ENCODE results near the gene SUGP1.
A peak's percentile ranks its signal among the peaks of the same experiment; 100 is the strongest.

SUGP1 gene

GRCh38 chr19:19334063-19334988 lies 14.0 kb upstream of the SUGP1 start:
- DNase-seq (ENCODE audit: insufficient read length, low spot score): peak; percentile 16
- no peak for FAIRE-seq
- no peak for TF ChIP-seq CTCF (IDR thresholded peaks at IDR 0.05; ENCODE audit: insufficient read depth, missing control alignments)

- DNase-seq (ENCODE audit: insufficient read length, low spot score) (no peak), FAIRE-seq (no peak)
- TF ChIP-seq CTCF (IDR thresholded peaks at IDR 0.05; ENCODE audit: insufficient read depth, missing control alignments): no peak
These were observed 8.8 kb upstream of the SUGP1 start for GRCh38 chr19:19329126-19329525.

- FAIRE-seq: no peak
- no peak for TF ChIP-seq CTCF (IDR thresholded peaks at IDR 0.05; ENCODE audit: insufficient read depth, missing control alignments)
- no peak for DNase-seq (ENCODE audit: insufficient read length, low spot score)
These were observed 7.4 kb upstream of the SUGP1 start for GRCh38 chr19:19327672-19328071.

GRCh38 chr19:19324059-19324770 lies 3.9 kb upstream of the SUGP1 start:
- no peak for TF ChIP-seq CTCF (IDR thresholded peaks at IDR 0.05; ENCODE audit: insufficient read depth, missing control alignments)
- no peak for DNase-seq (ENCODE audit: insufficient read length, low spot score)
- no peak for FAIRE-seq

- DNase-seq (ENCODE audit: insufficient read length, low spot score): no peak
These were observed 850 bp upstream of the SUGP1 start for GRCh38 chr19:19321141-19321577.

GRCh38 chr19:19319732-19320360 lies 463 bp downstream of the SUGP1 start:
- FAIRE-seq: no peak
- TF ChIP-seq CTCF (IDR thresholded peaks at IDR 0.05; ENCODE audit: insufficient read depth, missing control alignments): no peak
- no peak for DNase-seq (ENCODE audit: insufficient read length, low spot score)

More at GRCh38 chr19:19321141-19321577, 850 bp upstream of the SUGP1 start:
- no peak for TF ChIP-seq CTCF (IDR thresholded peaks at IDR 0.05; ENCODE audit: insufficient read depth, missing control alignments)
- FAIRE-seq: no peak

Measured in D721Med (cell line).